Activated CD4-positive, alpha-beta T cell treated with anti-CD3 and anti-CD28 coated beads for 24 hours (primary cell): ENCODE measurements around the gene ZFP90.
"Not testable (repeated sequence)": the region's sequence is repeated elsewhere in the genome, so short reads cannot be mapped to it uniquely, and the experiment has no call there.

Experiments
- DNase-seq, 2 donors: peaks; one replicate each; pipeline ENCODE4 v3.0.0-alpha.2; 2020; ENCODE audit warnings: low read depth in 2 of 2

ZFP90 gene

DNA sequence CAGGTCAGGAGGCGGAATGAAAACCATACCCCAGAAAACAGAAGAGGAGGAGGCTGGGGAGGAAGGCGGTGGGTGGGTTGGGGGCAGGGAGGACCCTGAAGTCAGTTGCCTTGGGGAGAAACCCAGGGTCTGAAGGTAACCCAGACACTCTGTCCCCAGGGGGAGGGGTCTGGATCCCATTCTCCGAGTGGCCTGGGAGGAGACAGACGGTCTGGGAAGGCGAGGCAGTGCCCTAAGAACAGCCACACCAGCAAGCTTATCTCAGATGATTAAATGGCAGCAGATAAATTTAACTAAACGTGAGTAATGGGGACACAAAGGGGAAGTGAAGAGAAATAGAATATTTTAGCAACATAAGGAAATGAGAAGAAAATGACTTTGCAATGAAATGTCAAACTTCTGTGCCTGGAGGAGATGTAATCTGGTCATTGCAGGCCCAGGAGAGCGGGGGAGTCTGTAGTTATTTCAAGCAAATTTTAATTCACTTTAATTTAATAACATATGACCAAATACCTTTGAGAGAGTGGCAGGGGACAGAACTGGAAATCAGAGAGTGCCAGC, 21.4 kb upstream of the ZFP90 start:
- no peak for DNase-seq

GRCh38 chr16:68519225-68519745, 19.8 kb upstream of the ZFP90 start:
- DNase-seq = no peak

DNA sequence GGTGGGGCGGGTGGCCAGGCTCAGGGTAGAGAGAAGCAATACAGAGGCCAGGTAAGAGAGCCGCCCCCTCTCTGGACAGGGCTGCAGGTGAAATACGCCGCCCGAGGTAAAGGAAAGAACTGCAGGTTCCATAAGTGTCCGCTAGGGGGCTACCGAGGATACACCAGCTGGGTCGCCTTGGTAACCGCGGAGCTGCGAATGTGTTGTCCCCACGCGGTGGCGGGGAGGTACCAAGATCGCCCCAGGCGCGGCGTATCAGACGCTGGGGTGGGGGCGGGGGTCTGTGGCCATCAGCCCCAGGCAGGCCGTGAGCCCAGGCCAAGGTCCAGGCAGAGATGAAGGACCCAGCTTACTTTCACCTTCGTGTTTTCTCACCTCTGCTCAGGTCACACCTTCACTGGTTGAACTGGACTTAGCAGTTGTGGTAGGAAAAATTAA, 18.4 kb upstream of the ZFP90 start:
- DNase-seq = peak; percentile 76 to 79

GRCh38 chr16:68524069-68524820, 14.8 kb upstream of the ZFP90 start:
- no peak for DNase-seq

DNA sequence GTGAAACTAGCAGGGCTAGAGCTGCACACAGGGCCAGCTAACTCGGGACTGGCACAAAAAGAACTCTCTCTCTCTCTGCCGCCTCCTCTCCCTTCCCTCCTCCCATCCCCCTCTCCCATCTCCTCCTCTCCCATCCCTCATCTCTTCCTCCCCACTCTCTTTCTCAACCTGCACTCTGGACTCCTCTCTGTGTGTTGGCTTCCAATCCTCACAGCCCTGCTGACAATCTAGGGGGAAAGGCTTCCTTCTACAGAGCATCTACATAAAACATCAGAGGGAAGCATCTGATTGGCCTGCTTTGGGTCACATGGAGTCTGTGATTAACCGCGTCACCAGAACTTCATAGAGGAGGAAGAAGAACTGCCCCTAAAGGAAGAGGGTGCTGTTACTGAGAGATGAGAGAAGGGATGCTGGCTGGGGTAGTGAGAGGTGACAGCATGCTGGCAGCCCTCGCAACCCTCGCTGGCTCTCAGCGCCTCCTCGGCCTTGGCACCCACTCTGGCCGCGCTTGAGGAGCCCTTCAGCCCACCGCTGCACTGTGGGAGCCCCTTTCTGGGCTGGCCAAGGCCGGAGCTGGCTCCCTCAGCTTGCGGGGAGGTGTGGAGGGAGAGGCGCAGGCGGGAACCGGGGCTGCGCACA, 12.8 kb upstream of the ZFP90 start:
- DNase-seq = no peak

GRCh38 chr16:68526782-68527145, 12.3 kb upstream of the ZFP90 start:
- no peak for DNase-seq

GRCh38 chr16:68528233-68528632, 10.9 kb upstream of the ZFP90 start:
- DNase-seq = no peak

DNA sequence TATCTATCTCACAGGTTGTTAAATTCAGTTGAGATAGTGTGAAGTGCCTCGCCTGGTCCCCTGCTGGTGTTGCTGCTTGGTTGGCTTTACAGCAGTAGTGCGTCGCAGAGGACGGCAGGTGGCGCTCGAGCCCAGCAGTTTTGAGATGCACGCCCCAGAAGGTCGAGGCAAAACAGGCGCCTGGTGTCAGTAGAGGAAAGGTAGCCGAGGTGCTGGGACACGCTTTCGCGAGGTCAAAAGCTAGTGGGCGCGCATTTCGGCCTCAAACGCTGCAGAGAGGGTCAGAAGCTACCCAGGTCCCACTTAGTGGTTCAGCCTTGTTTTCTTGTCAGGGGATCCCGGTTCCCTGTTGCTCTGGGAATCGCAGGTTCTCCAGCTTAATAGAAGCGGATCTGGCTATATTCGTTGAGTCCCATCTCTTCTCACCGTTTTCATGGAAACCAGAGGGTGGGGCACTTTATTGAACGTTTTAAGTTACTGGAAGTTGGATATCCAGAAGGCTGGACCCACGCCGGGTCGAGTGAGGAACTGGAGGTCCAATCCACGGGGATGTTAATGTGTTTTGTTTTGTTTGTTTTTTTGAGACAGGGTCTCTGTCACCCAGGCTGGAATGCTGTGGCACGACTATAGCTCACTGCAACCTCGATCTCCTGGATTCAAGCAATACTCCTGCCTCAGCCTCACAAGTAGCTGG, 10.3 kb upstream of the ZFP90 start:
- peak; percentile 85 to 87 for DNase-seq

- DNase-seq = no peak
Measured at GRCh38 chr16:68529608-68529930, 9.5 kb upstream of the ZFP90 start.

- DNase-seq = peak; percentile 85
Measured at GRCh38 chr16:68529931-68530701, 9.0 kb upstream of the ZFP90 start.

DNA sequence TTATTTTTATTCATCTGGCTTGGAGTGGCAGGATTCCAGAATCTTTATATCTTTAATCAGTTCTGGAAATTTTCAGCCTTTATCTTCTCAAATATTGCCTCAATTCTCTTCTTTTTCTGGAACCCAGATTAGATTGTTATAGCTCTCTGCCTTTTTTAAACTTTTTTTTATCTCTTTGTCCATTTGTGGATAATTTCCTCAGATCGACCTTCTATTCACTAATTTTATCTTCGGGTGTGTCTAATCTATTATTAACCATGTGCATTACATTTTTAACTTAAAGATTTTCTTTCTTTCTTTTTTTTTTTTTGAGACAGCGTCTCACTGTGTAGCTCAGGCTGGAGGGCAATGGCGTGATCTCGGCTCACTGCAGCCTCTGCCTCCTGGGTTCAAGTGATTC, 5.2 kb upstream of the ZFP90 start:
- no peak for DNase-seq

GRCh38 chr16:68535331-68535730, 3.8 kb upstream of the ZFP90 start:
- DNase-seq = no peak

GRCh38 chr16:68539711-68540239, 684 bp downstream of the ZFP90 start:
- DNase-seq = no peak

DNA sequence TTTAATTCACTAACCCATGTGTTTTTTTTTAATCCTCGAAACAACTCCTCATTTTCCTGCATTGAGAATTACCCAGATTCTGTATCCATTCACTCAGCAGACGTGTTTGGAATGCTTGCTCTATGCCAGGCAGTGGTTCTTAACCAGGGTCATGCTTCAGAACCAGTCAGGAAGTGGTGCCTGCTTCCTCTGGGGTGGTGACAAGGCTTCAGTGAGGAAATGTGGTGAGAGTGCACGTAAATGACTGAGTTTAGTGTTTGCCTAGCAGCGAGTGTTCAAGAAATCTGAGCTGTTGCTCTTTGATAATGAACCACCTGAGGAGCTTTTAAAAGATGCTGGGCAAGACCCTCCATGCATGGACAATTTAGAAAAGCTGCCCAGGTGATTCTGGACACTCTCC, 9.9 kb downstream of the ZFP90 start:
- DNase-seq = no peak

DNA sequence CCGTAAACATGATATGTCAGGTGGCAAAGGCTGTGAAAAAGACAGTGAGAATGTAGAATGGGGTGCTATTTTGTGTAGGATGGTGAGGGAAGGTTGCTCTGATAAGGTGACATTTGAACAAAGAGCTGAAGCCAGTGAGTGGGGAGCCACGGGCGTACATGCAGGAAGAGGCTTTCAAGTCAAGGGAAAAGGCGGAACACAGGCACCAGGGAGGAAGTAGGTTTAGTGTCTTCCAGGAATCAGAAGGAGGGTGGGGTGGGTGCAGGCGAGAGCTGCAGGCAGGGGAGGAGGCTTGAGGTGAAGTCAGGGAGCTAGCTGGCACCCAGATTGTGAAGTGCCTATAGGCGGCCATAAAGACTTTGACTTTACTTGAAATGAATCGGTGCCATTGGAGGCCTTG, 14.1 kb downstream of the ZFP90 start:
- no peak for DNase-seq

DNA sequence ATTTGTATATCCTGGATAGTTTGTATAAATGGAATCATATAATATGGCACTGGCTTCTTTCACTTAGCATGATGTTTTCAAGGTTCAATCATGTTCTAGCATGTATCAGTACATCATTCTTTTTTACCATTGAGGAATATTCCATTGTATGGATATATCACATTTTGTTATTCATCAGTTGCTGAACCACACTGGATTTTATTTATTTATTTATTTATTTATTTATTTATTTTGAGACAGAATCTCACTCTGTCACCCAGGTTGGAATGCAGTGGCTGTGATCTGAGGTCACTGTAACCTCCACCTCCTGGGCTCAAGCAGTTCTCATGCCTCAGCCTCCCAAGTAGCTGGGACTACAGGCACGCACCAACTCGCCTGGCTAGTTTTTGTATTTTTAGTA, 21.2 kb downstream of the ZFP90 start:
- DNase-seq = not testable (repeated sequence)

DNA sequence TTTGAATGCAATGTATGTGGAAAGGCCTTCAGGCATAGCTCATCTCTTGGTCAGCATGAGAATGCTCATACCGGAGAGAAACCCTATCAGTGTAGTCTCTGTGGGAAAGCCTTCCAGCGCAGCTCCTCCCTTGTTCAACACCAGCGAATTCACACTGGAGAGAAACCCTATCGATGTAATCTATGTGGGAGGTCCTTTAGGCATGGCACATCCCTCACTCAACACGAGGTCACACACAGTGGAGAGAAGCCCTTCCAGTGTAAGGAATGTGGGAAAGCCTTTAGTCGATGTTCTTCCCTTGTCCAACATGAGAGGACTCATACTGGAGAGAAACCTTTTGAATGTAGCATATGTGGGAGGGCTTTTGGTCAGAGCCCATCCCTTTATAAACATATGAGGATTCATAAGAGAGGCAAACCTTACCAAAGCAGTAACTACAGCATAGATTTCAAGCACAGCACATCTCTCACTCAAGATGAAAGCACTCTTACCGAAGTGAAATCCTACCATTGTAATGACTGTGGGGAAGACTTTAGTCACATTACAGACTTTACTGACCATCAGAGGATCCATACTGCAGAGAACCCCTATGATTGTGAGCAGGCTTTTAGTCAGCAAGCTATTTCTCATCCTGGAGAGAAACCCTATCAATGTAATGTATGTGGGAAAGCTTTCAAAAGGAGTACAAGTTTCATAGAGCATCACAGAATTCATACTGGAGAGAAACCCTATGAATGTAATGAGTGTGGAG, 24.7 kb downstream of the ZFP90 start:
- DNase-seq = no peak

DNA sequence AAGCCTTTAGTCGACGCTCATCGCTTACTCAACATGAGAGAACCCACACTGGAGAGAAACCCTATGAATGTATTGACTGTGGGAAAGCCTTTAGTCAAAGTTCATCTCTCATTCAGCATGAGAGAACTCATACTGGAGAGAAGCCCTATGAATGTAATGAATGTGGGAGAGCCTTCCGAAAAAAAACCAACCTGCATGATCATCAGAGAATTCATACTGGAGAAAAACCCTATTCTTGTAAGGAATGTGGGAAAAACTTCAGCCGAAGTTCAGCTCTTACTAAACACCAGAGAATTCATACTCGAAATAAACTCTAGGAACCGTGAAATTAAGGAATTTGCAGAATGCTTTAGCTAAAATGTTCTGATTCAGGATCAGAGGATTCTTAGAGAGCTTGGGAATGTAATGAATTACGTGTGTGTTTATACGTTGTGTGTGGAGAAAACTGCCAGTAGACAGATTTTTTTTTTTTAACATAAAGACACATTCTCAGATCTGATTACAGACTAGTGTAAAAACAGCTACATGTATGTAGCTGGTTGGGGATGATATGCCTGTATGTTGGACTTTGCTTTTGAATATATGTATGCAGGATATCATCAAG, 25.4 kb downstream of the ZFP90 start:
- no peak for DNase-seq

GRCh38 chr16:68574479-68574878, 35.4 kb downstream of the ZFP90 start:
- DNase-seq = no peak

GRCh38 chr16:68575082-68575481, 36.0 kb downstream of the ZFP90 start:
- DNase-seq = no peak
